Stimulated activated CD4-positive, alpha-beta T cell treated with anti-CD3 and anti-CD28 coated beads, Interleukin-12 subunit alpha, Interleukin-12 subunit beta, amount 100 ng/mL, for 48 hours (primary cell): ENCODE data around the gene ATE1.
"Not testable (repeated sequence)": the region's sequence is repeated elsewhere in the genome, so short reads cannot be mapped to it uniquely, and the experiment has no call there.

ENCODE experiments used
- DNase-seq, 3 donors: peaks; one replicate each; pipeline ENCODE4 v3.0.0-alpha.2; 2020; ENCODE audit warnings: low read depth in 2 of 3, low spot score in 1 of 3

ATE1 gene

GRCh38 chr10:121833387-121833786, 94.4 kb downstream of the ATE1 start:
- DNase-seq: no peak

DNA sequence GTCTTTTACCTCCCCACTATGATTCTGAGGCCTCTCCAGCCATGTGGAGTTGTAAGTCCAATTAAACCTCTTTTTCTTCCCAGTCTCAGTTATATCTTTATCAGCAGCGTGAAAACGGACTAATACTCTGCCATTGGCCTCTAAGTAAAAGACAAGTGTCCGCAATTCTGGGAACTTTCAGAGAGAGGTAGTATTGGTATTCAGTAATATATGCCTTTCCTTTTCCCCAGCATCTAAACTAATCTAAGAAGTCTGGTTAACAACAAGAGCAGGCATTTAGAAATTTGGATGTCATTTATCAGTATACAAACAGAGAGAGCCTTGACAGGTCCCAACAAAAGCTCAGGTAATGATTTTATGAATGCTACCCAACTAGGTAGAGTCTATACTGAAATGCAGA, 95.2 kb downstream of the ATE1 start:
- no peak for DNase-seq

DNA sequence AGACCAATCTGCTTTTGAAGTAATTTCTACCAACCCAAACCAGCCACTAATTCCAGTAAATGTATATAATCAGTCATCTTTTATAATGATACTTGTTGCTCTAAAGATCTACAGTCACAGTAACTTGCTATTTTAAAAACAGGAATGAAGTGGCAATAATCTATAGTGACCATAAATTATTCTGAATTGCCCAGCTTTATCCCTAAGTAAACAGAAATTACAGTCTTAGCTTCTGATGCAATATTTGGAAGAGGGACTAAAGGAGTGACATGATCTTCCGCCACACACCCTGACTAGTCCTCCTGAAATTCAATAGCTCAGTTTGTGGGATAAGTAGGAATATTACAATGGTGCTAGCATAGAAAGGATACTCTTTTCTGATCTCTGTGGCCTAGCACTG, 96.1 kb downstream of the ATE1 start:
- no peak for DNase-seq

GRCh38 chr10:121831237-121831636, 96.6 kb downstream of the ATE1 start:
- DNase-seq: no peak

DNA sequence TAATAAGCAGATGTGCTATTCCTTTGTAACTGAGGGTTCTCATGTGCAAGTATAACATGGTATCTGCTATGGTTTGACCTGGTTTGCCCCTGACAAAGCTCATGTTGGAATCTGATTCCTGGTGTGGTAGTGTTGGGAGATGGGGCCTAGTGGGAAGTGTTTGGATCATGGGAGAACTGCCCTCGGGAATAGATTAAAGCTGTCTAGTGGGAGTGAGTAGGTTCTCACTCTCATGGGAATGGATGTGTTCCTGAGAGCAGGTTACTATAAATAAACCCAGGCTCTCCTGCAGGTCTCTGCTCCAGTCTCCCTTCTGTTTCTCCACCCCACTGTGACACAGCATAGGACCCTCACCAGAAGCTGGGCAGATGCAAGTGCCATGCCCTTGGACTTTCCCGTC, 97.7 kb downstream of the ATE1 start:
- DNase-seq: no peak

- no peak for DNase-seq
Observed at GRCh38 chr10:121828045-121828444, 99.8 kb downstream of the ATE1 start.

DNA sequence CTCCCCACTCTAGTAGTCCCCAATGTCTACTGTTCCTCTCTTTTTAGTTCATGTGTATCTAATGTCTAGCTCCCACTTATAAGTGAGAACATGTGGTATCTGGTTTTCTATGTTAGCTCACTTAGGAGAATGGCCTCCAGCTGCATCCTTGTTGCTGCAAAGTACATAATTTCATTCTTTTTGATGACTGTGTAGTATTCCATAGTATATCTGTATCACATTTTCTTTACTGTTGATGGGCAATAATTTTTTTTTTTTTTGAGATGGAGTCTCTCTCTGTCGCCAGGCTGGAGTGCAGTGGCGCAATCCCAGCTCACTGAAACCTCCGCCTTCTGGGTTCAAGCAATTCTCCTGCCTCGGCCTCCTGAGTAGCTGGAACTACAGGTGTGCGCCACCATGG, 101.1 kb downstream of the ATE1 start:
- not testable (repeated sequence) for DNase-seq

DNA sequence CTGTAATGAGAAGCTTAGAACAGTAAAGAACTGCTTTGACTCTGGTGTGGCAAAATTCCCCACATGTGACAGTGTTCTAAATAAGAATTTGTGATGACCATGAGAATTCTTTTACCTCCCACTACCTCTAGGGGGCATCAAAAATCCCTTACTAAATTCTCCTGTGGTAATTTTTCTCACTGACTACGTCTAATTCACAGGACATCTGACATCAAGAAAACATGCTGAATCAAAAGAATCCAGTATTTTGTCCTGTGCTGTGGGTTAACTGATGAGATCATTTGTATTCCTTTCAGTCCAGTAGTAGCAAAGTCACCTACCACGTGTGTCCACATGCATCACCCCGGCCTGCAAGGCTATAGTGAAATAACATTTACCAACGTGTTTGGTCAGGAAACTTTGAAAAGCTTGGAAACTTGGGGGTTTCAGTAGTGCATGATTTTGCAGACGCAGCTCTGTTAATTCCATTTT, 103.8 kb downstream of the ATE1 start:
- DNase-seq: peak in 1 of 3 donors; percentile 16

- no peak for DNase-seq
Observed at GRCh38 chr10:121822724-121823123, 105.1 kb downstream of the ATE1 start.

DNA sequence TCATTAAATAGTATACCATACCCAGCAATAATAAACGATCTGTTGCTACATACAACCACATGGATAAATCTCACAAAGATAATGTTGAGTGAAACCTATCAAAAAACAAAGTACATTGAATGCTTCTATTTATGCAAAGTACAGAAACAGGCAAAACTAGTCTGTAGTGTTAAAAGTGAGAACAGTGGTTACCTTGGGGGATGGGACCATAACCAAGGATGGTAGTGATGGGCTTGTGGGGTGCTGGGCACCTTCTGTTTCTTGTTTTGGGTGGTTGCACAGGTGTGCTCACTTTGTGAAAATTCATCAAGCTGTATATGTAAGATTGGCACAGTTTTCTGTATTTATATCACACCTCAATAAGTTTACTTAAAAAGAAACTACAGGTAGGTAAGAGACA, 105.7 kb downstream of the ATE1 start:
- no peak for DNase-seq

- DNase-seq: no peak
Observed at GRCh38 chr10:121819049-121819448, 108.8 kb downstream of the ATE1 start.

DNA sequence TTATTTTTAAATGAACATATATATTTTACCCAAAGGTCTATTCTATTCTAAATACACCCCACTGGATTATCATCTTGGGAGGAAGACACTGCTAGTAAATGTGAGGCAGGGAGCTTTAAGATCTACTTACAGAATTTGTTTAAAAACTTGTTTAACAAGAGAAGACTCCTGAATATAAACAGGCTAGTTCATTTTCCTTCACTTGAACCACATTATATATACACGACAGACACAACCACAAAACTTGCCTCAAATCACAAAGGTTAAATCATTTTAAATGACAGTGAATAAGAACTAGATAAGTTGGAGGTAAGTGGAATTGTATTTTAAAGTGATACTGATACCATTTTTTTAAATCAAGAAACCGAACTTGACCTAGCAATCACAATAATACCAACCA, 109.2 kb downstream of the ATE1 start:
- DNase-seq: no peak

DNA sequence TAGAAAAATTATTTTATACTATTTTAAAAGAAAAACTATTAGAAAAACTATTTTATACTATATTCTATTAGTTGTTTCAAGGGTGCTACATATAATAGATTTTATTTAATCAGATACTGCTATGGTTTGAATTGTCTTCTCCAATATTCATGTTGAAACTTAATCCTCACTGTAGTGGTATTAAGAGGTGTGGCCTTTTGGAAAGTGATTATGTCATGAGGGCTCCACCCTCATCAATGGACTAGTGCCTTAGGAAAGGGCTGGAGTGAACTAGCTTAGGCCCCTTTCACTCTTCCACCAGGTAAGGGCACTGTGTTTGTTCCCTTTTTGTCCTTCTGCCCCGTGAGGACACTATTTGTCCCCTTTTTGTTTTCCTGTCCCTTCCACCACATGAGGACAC, 111.6 kb downstream of the ATE1 start:
- DNase-seq: no peak

GRCh38 chr10:121813857-121814256, 114.0 kb downstream of the ATE1 start:
- no peak for DNase-seq

- no peak for DNase-seq
Observed at GRCh38 chr10:121813211-121813815, 114.5 kb downstream of the ATE1 start.

DNA sequence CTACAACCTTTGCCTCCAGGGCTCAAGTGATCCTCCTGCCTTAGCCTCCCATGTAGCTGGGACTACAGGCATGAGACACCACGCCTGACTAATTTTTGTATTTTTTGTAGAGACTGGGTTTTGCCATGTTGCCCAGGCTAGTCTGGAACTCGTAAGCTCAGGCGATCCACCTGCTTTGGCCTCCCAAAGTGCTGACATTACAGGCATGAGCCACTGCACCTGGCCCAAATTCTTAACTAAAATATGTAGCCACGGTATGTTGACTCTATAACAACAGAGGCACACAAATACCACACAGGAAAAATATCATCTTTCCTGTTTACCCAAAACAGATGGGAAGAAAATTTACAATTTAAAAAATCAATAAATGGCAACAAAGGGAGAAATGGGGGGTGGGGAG, 115.8 kb downstream of the ATE1 start:
- DNase-seq: no peak

DNA sequence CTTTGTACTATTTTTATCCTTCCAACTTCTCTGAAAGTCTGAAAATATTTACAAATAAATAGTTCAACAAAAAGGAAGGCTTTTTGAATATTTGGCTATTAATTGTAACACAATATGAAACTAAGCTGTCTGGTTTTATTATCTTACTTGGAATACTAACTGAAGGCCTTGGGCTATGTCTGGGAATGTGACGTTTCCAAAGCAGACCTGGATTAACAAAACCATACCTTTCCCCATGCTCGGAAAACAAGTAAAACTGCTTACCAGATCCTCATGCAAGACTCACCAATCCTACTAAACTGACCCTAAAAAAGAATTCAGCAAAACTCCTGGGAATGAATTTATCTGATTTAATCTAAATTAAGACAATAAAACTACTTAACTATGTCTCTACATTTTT, 116.4 kb downstream of the ATE1 start:
- no peak for DNase-seq

DNA sequence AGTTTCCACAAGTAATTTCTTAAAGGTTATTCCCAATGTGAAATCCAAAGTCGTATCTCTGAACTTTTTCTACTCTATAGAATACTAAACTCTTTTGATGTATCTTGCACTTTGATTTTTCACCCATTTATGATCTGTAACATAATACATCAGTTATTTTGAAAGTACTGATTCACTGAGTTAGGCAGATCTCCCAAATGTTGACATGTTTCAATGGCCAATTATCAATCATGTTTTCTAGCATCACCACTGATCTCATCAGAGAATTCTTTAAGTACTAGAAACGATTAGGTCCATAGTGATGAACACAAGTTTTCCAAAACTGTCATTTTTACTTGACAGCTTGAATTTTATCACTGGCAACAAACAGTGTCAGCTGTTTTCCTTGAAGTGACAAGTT, 119.0 kb downstream of the ATE1 start:
- DNase-seq: no peak

GRCh38 chr10:121804460-121804859, 123.4 kb downstream of the ATE1 start:
- no peak for DNase-seq

DNA sequence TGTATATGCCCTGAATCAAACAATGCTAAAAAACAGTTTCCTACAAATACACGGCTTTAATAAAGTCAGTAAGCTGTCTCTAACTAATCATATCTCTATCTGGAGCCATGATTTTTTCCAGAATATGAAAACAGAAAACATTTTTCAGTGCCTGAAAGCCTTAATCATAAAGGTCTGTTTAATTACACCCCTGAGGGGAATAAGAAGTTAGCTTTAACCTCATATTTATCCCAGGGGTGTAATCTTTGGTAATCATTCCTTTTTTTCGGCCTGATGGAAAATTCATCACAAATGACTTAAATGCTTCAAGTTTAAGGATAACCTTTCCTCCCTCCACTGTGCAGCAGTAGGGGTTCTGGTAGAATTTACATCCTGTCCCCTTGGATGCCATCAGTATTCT, 124.2 kb downstream of the ATE1 start:
- no peak for DNase-seq

- no peak for DNase-seq
Observed at GRCh38 chr10:121800831-121801230, 127.0 kb downstream of the ATE1 start.

DNA sequence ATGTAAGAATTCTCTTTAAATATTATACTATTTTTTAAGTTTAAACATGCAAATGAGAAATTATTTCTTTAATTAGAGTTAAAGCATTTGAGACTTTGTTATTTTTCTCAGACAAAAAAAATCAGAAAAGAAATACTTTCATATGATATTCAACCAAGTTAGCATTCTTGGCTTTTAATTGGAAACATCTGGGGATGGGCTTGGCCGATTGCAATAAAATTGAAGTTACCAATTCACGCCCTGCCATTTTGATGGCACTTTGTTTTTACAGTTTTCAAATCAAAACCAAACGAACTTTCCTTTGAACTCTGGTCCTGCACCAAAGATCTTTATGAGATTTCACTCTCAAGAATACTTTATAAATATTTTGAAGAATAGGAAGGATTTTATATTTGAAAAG, 127.7 kb downstream of the ATE1 start:
- no peak for DNase-seq

- no peak for DNase-seq
Observed at GRCh38 chr10:121797490-121797889, 130.3 kb downstream of the ATE1 start.

DNA sequence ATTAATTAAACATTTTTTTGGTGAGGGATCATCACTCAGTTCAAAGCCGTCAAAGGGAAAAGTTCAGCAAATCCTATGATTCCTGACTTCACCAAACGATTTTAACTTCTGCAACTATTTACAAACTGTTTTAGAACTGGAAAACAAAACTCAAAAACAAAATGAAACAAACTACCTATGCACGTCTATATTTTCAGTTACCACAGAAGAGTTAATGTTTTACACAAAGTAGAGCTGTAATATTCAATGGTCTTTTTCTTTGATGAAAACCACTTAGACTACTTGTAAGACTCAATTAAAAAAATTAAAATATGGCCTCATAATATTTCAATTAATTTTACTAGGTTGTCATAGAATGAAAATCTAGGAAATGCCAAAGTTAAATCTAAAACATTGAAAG, 131.5 kb downstream of the ATE1 start:
- DNase-seq: no peak
